Epidermal melanocyte (primary cell): Measurements from ENCODE around the gene FAM210A.
"Not testable (repeated sequence)": the region's sequence is repeated elsewhere in the genome, so short reads cannot be mapped to it uniquely, and the experiment has no call there.

ENCODE experiments used
- DNase-seq: peaks from one replicate; pipeline ENCODE4 v3.0.0; 2011; ENCODE audit warnings: low spot score; ENCODE audit not compliant: insufficient read length

The FAM210A gene

GRCh38 chr18:13726232-13726971, at the start of gene FAM210A, which contains the start of gene RNMT:
TSS of gene FAM210A (minus strand) at chr18:13726558. CDS start at chr18:13682077, 44,481 bp downstream.
TSS of gene RNMT (plus strand) at chr18:13726673. CDS start at chr18:13731518, 4,845 bp downstream.
- peak; percentile 75 for DNase-seq

- DNase-seq = no peak
Observed at GRCh38 chr18:13775058-13775457, 48.7 kb upstream of the FAM210A start.

- no peak for DNase-seq
Observed at GRCh38 chr18:13762690-13763439, 36.5 kb upstream of the FAM210A start.

GRCh38 chr18:13760047-13760446, 33.7 kb upstream of the FAM210A start:
- no peak for DNase-seq

GRCh38 chr18:13758622-13759021, 32.3 kb upstream of the FAM210A start:
- no peak for DNase-seq

- no peak for DNase-seq
Observed at GRCh38 chr18:13756671-13757070, 30.3 kb upstream of the FAM210A start.

- no peak for DNase-seq
Observed at GRCh38 chr18:13756261-13756660, 29.9 kb upstream of the FAM210A start.

- not testable (repeated sequence) for DNase-seq
Observed at GRCh38 chr18:13751599-13751998, 25.2 kb upstream of the FAM210A start.

- no peak for DNase-seq
Observed at GRCh38 chr18:13746633-13747032, 20.3 kb upstream of the FAM210A start.

GRCh38 chr18:13745696-13746095, 19.3 kb upstream of the FAM210A start:
- DNase-seq = no peak

GRCh38 chr18:13735681-13736080, 9.3 kb upstream of the FAM210A start:
- DNase-seq = no peak

- no peak for DNase-seq
Observed at GRCh38 chr18:13730481-13730880, 4.1 kb upstream of the FAM210A start.

- DNase-seq = no peak
Observed at GRCh38 chr18:13726972-13727331, 594 bp upstream of the FAM210A start.

GRCh38 chr18:13725566-13726231, 659 bp downstream of the FAM210A start:
- DNase-seq = no peak

GRCh38 chr18:13720847-13721246, 5.5 kb downstream of the FAM210A start:
- DNase-seq = no peak

- DNase-seq = no peak
Observed at GRCh38 chr18:13720123-13720522, 6.2 kb downstream of the FAM210A start.

GRCh38 chr18:13716916-13717315, 9.4 kb downstream of the FAM210A start:
- no peak for DNase-seq

GRCh38 chr18:13715330-13715729, 11.0 kb downstream of the FAM210A start:
- no peak for DNase-seq

- DNase-seq = no peak
Observed at GRCh38 chr18:13713455-13714055, 12.8 kb downstream of the FAM210A start.

GRCh38 chr18:13712400-13713131, 13.8 kb downstream of the FAM210A start:
- DNase-seq = no peak

- no peak for DNase-seq
Observed at GRCh38 chr18:13710414-13710831, 15.9 kb downstream of the FAM210A start.
